Measurements from ENCODE around the gene ITPK1. TPM values are rescaled to one million over a fixed set of nuclear protein-coding genes. Genes with fewer than 3 reads are reported as not detected.

The ITPK1 gene
- total and polyA plus RNA-seq, 2 experiments from 2014 or later, result 33.0 to 42.9 TPM

GRCh38 chr14:92945959-92946846 lies 169.5 kb downstream of the ITPK1 start:
- no peaks in the 10 kb centered on the region for H3K36me3 ChIP-seq
- H3K4me3 ChIP-seq, result no peak overlapping the region
- H3K27me3 ChIP-seq, result no peaks in the 10 kb centered on the region
- DNase-seq (ENCODE audit: low read depth in 1 of 2, low spot score in 1 of 2), result peak in 1 of 2 donors; percentile 70
- H3K4me1 ChIP-seq (ENCODE audit: low read depth), result no peaks in the 10 kb centered on the region
- H3K27ac ChIP-seq, result no peak overlapping the region
- H3K9me3 ChIP-seq (ENCODE audit: low read depth), result no peaks in the 10 kb centered on the region
- TF ChIP-seq, protein P1, sequence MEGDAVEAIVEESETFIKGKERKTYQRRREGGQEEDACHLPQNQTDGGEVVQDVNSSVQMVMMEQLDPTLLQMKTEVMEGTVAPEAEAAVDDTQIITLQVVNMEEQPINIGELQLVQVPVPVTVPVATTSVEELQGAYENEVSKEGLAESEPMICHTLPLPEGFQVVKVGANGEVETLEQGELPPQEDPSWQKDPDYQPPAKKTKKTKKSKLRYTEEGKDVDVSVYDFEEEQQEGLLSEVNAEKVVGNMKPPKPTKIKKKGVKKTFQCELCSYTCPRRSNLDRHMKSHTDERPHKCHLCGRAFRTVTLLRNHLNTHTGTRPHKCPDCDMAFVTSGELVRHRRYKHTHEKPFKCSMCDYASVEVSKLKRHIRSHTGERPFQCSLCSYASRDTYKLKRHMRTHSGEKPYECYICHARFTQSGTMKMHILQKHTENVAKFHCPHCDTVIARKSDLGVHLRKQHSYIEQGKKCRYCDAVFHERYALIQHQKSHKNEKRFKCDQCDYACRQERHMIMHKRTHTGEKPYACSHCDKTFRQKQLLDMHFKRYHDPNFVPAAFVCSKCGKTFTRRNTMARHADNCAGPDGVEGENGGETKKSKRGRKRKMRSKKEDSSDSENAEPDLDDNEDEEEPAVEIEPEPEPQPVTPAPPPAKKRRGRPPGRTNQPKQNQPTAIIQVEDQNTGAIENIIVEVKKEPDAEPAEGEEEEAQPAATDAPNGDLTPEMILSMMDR (IDR thresholded peaks at IDR 0.05; ENCODE audit: low read depth, low read length), result no peak

- no peak for DNase-seq (ENCODE audit: low read depth in 1 of 2, low spot score in 1 of 2)
- no peaks in the 10 kb centered on the region for H3K9me3 ChIP-seq (ENCODE audit: low read depth)
- no peaks in the 10 kb centered on the region for H3K36me3 ChIP-seq
- TF ChIP-seq, protein P1 (IDR thresholded peaks at IDR 0.05; ENCODE audit: low read depth, low read length), result no peak
- no peaks in the 10 kb centered on the region for H3K27me3 ChIP-seq
- H3K4me3 ChIP-seq, result no peak overlapping the region
- no peaks in the 10 kb centered on the region for H3K4me1 ChIP-seq (ENCODE audit: low read depth)
- no peak overlapping the region for H3K27ac ChIP-seq
Measured at GRCh38 chr14:92945544-92945943, 170.2 kb downstream of the ITPK1 start.

- no peak for DNase-seq (ENCODE audit: low read depth in 1 of 2, low spot score in 1 of 2)
- Histone ChIP-seq H3K27ac (no peak overlapping the region), H3K4me1 (ENCODE audit: low read depth) (no peaks in the 10 kb centered on the region), H3K9me3 (ENCODE audit: low read depth) (no peaks in the 10 kb centered on the region), H3K27me3 (no peaks in the 10 kb centered on the region), H3K4me3 (no peak overlapping the region), H3K36me3 (no peaks in the 10 kb centered on the region)
- TF ChIP-seq, protein P1 (IDR thresholded peaks at IDR 0.05; ENCODE audit: low read depth, low read length), result no peak
Measured at GRCh38 chr14:92944976-92945375, 170.7 kb downstream of the ITPK1 start.

DNA sequence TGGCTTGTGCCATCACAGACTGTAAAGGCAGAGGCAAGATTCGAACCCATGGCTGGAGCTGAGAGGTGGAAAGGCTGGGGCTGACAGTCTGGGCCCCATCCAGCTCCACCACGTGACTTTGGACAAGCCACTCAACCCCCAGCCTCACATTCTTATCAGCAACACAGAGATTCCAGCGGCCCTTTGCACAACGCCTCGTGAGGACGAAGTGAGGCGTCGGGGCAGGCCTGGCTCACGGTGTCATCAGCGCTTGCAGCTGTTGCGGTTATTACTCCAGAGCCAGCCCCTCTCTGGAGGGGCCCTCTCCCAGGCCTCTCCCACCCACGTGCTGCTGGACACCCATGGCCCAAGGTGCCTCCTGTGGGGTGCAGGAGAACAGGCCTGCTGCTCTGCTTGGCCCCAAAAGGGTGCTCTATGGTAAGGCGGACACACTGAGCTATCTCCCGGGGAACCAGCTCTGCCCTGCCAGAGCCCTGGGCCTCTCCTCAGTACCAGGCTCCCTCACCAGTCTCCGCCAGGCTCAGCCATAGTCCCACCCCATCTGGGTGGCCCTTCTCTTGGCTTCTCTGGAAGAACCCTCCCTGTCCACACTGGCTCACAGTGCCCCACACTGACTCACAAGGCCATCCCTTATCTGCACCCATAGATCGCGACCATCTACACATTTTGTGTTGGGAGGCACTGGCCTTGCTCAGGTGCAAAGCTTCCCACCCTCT lies 171.7 kb downstream of the ITPK1 start:
- H3K4me3 ChIP-seq, result no peak overlapping the region
- TF ChIP-seq, protein P1 (IDR thresholded peaks at IDR 0.05; ENCODE audit: low read depth, low read length), result no peak
- DNase-seq (ENCODE audit: low read depth in 1 of 2, low spot score in 1 of 2), result peak in 1 of 2 donors; percentile 45
- H3K9me3 ChIP-seq (ENCODE audit: low read depth), result no peaks in the 10 kb centered on the region
- no peak overlapping the region for H3K27ac ChIP-seq
- H3K27me3 ChIP-seq, result no peaks in the 10 kb centered on the region
- H3K36me3 ChIP-seq, result no peaks in the 10 kb centered on the region
- H3K4me1 ChIP-seq (ENCODE audit: low read depth), result no peaks in the 10 kb centered on the region

DNA sequence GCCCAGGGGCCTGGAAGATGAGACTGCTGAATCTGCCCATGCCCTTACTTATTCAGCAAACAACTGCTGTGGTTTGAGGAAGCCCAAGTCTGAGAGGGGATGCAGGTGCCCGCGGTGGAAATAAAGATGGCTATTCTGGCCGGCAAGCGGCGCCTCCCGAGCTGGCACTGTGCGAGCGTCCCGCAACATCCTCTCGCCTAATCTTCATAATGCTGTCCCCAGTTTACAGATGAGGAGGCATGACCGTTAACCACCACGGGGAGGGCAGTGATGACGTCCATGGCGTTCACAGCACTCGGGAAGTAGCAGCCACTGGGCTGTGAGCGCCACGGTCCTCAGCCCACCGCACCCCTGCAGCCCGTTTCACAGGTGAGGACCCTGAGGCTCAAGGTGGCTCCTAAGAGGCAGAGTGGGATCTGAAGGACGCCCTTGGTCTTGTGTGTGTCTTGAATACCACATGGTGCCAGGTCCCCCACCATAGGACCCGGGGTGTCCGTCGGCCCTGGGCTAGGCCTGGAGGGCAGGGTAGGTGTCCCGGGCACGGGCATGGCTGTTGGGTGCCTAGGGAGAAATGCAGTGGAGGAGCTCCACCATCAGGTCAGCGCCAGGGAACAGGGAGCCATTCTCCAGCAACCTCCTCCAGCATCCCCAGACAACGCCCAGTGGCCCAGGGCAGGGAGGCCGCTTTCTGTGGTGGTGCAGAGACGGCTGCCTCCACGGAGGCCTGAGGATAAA lies 172.6 kb downstream of the ITPK1 start:
- Histone ChIP-seq H3K27me3 (no peaks in the 10 kb centered on the region), H3K4me1 (ENCODE audit: low read depth) (no peaks in the 10 kb centered on the region), H3K4me3 (no peak overlapping the region), H3K9me3 (ENCODE audit: low read depth) (no peaks in the 10 kb centered on the region), H3K36me3 (no peaks in the 10 kb centered on the region), H3K27ac (no peak overlapping the region)
- TF ChIP-seq, protein P1 (IDR thresholded peaks at IDR 0.05; ENCODE audit: low read depth, low read length), result no peak
- no peak for DNase-seq (ENCODE audit: low read depth in 1 of 2, low spot score in 1 of 2)
